KOPT-K1 (cell line): ENCODE measurements around the gene COL15A1.

Source experiments
- H3K27ac ChIP-seq: fragments of 200-600 bp; sonication (generic); 2 replicates; pipeline ENCODE4 v1.5.1; 2016; ENCODE audit warnings: antibody characterized with exemption, mild to moderate bottlenecking, low read depth, low read length; ENCODE audit not compliant: poor library complexity, severe bottlenecking
- H3K36me3 ChIP-seq: fragments of 200-600 bp; sonication (generic); 2 replicates; pipeline ENCODE4 v1.5.1; 2017; ENCODE audit warnings: antibody characterized with exemption, mild to moderate bottlenecking, low read length, moderate library complexity; ENCODE audit not compliant: insufficient read depth
- H3K9me3 ChIP-seq: fragments of 200-600 bp; sonication (generic); 2 replicates; pipeline ENCODE4 v1.5.1; 2017; ENCODE audit warnings: antibody characterized with exemption, low read length, mild to moderate bottlenecking; ENCODE audit not compliant: insufficient read depth, poor library complexity, severe bottlenecking

Gene COL15A1

DNA sequence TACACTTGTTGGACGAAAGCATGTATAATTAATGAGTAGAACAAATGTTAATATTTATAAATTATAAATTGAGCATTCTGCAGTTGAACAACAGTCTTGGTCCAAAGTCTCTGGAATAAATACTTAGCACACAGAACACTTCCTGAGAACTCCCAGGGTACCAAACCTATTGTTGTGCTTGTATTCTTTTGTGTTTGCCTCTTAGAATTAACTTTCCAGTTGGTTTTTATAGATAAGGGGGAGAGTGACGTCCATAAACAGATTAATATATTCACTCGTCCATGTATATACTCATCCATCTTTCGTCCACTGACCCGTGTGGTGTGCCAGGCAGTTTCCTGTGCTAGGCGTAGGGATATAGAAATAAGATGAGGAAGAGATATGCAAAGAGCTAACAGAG, 98.9 kb downstream of the COL15A1 start:
- H3K36me3 ChIP-seq, result no peaks in the 10 kb centered on the region
- H3K9me3 ChIP-seq, result no peaks in the 10 kb centered on the region
- no peak overlapping the region for H3K27ac ChIP-seq

DNA sequence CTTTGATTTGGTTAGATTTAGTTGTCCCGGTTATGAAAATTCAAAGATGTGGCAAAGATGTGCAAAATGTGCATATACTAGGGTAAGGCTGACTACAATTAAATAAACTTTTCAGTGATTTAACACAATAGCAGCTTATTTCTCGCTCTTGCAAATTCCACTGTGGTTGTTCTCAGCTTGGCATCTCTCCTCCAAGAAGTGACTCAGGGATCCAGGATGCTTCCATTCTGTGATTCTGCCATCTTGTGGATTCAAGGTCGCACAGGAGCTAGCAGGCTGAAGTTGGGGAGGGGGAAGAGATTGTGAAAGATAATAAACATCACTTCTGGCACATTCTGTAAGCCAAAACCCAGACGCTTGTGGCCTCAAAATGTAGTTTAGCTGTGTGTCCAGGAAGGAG, 101.1 kb downstream of the COL15A1 start:
- no peak overlapping the region for H3K27ac ChIP-seq
- no peaks in the 10 kb centered on the region for H3K36me3 ChIP-seq
- no peaks in the 10 kb centered on the region for H3K9me3 ChIP-seq

DNA sequence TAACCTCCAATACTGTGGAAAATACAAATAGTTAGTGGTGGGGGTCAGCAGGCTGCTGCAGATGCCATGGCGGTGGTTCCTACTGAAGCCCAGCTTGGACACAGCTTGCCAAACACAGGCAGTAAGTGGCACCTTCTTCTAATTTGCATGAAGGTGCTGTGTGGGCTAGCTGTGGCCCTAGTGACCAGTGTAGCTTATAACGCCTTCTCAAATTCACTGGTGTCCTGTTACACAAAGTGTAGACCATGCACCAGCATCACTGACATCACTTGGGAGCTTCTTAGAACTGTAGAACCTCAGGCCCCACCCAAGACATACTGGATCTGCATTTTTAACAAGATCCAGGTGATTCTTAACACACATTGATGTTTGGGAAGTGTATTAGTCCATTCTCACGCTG, 102.4 kb downstream of the COL15A1 start:
- H3K27ac ChIP-seq, result no peak overlapping the region
- H3K36me3 ChIP-seq, result no peaks in the 10 kb centered on the region
- no peaks in the 10 kb centered on the region for H3K9me3 ChIP-seq

DNA sequence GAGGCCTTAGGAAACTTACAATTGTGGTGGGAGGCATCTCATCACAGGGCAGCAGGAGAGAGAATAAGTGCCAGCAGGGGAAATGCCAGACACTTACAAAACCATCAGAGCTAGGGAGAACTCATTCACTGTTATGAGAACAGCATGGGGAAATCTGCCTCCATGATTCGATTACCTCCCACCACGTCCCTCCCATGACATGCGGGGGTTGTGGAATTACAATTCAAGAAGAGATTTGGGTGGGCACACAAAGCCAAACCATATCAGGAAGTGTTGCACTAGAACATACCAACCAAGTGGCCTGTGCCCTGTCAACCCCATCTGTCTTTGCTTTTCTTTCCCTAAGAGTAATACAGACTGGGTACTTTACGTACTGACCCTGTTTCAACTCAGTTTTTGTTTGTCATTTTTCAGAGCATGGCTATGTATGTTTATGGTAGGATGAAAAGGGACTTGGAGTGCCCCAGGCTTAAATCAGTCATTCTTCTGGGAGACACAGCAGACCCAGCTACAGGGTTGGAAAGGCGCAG, 102.9 kb downstream of the COL15A1 start:
- Histone ChIP-seq H3K36me3 (no peaks in the 10 kb centered on the region), H3K9me3 (no peaks in the 10 kb centered on the region), H3K27ac (no peak overlapping the region)

GRCh38 chr9:99049228-99049627, 105.5 kb downstream of the COL15A1 start:
- no peaks in the 10 kb centered on the region for H3K36me3 ChIP-seq
- no peak overlapping the region for H3K27ac ChIP-seq
- no peaks in the 10 kb centered on the region for H3K9me3 ChIP-seq

- Histone ChIP-seq H3K9me3 (no peaks in the 10 kb centered on the region), H3K36me3 (no peaks in the 10 kb centered on the region), H3K27ac (no peak overlapping the region)
These were observed 105.9 kb downstream of the COL15A1 start for GRCh38 chr9:99049641-99050040.

GRCh38 chr9:99050292-99050911, 106.7 kb downstream of the COL15A1 start:
- Histone ChIP-seq H3K36me3 (no peaks in the 10 kb centered on the region), H3K9me3 (no peaks in the 10 kb centered on the region), H3K27ac (no peak overlapping the region)

- Histone ChIP-seq H3K36me3 (no peaks in the 10 kb centered on the region), H3K27ac (no peak overlapping the region), H3K9me3 (no peaks in the 10 kb centered on the region)
These were observed 107.2 kb downstream of the COL15A1 start for GRCh38 chr9:99050924-99051323.

DNA sequence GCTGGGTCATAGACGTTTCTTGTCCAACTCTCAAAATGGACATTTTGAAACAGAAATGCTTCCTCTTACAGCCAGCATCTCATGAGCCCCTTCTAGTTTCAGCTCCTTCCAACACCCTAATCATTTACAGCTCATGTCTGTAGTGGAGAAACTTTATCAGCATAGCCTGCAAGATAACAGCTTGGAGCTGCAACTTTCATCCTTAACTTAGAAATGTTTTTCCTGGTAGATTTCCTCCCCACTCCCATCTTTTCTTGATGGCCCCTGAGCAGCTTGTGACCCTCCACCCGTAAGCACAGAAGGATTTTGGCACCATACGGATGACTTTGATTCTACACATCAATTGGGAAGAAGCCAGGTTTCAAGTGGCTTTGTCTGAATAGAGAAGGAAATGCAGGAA, 107.7 kb downstream of the COL15A1 start:
- H3K9me3 ChIP-seq, result no peaks in the 10 kb centered on the region
- H3K27ac ChIP-seq, result no peak overlapping the region
- no peaks in the 10 kb centered on the region for H3K36me3 ChIP-seq

- Histone ChIP-seq H3K9me3 (no peaks in the 10 kb centered on the region), H3K36me3 (no peaks in the 10 kb centered on the region), H3K27ac (no peak overlapping the region)
These were observed 108.1 kb downstream of the COL15A1 start for GRCh38 chr9:99051851-99052250.

GRCh38 chr9:99052815-99053715, 109.4 kb downstream of the COL15A1 start:
- Histone ChIP-seq H3K36me3 (no peaks in the 10 kb centered on the region), H3K27ac (peak overlapping the region; percentile 13), H3K9me3 (no peaks in the 10 kb centered on the region)

DNA sequence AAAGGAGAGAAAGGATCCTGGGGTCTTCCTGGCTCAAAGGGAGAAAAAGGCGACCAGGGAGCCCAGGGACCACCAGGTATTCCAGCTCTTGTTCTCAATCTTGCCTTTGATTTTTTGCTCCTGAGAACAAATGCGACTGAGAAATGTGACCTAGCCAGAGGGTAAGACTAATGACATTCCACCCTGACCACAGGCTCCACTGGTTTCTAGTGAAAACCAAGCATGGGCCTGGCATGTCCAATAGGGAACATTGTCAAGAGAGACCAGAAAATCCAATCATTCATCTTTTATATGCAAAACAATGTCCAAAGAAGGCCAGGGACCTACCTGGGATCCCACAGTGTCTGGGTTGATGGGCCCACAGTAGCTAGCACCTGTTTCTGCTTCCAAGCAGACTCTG, 110.9 kb downstream of the COL15A1 start:
- Histone ChIP-seq H3K9me3 (no peaks in the 10 kb centered on the region), H3K36me3 (no peaks in the 10 kb centered on the region), H3K27ac (no peak overlapping the region)

DNA sequence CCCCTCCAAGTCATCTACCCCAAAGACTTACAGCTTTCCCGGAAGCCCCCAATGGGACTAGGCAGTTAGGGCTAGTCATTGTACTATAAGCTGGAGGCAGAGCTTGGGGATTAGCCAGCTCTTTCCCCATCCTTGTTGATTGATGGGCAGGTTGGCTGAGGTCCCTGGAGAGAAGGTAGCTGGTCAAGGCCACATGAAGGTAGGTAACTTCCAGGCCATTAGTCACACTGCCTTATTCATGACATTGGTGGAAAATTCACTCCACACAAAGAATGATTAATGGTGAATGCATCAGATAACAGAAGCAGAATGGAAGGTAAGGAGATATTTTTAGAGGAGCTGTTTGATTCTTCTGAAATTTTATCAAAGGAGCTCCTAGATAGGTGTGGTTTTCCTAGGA, 111.7 kb downstream of the COL15A1 start:
- no peaks in the 10 kb centered on the region for H3K9me3 ChIP-seq
- H3K36me3 ChIP-seq, result no peaks in the 10 kb centered on the region
- H3K27ac ChIP-seq, result no peak overlapping the region

- no peak overlapping the region for H3K27ac ChIP-seq
- H3K9me3 ChIP-seq, result no peaks in the 10 kb centered on the region
- no peaks in the 10 kb centered on the region for H3K36me3 ChIP-seq
These were observed 112.5 kb downstream of the COL15A1 start for GRCh38 chr9:99056186-99056585.

DNA sequence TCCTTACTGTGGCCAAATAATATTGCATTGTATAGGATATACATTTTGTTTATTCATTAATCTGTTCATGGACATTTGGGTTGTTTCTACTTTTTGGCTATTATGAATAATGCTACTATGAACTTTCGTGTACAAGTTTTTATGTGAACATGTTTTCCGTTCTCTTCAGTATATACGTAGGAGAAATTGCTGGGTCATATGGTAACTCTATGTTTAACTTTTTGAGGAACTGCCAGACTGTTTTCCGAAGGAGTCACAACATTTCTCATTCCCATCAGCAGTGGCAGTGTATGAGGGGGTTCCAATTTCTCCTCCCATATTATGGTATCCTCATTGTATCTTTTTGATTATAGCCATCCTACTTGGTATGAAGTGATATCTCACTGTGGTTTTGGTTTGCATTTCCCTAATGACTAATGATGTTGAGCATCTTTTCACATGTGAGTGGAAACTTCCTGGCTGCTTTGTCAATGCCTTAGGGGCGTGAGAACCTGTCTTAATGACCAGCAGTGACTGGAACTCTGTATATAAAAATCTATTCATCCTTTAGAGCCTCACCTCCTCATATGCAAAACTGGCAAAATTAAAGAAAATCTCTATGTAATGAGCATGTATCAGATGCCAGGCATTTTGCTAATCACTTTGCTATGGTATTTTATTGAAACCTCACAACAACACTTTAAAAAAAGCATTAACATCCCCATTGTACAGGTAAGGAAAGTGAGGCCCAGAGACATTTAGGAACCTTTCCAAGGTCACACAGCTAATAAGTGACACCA, 113.4 kb downstream of the COL15A1 start:
- no peaks in the 10 kb centered on the region for H3K36me3 ChIP-seq
- peak overlapping the region; percentile 83 for H3K27ac ChIP-seq
- no peaks in the 10 kb centered on the region for H3K9me3 ChIP-seq
